Measurements from ENCODE around the gene MAGEH1. TPM values are rescaled to one million over a fixed set of nuclear protein-coding genes. Genes with fewer than 3 reads are reported as not detected.
A peak's percentile ranks its signal among the peaks of the same experiment; 100 is the strongest.

The MAGEH1 gene
- total and polyA plus RNA-seq, 4 donors: 6.0 to 18.0 (median 11.4) TPM

GRCh38 chrX:55450259-55450658 lies 1.7 kb upstream of the MAGEH1 start:
- H3K4me3 ChIP-seq (ENCODE audit: low read depth in 1 of 3, low read length in 3 of 3): no peak overlapping the region
- H3K9me3 ChIP-seq (ENCODE audit: control insufficient read depth in 4 of 4, low read length in 3 of 4): no peaks in the 10 kb centered on the region
- WGBS: 16% methylated on average over 5 of the region's 5 CpGs
- H3K27ac ChIP-seq (ENCODE audit: low read depth in 1 of 2, low read length in 2 of 2): no peak overlapping the region
- H3K9ac ChIP-seq (ENCODE audit: low read depth in 1 of 2, low read length in 2 of 2): no peak overlapping the region
- H3K27me3 ChIP-seq (ENCODE audit: control insufficient read depth in 4 of 4, insufficient read depth in 4 of 4, low read length in 3 of 4): no peaks in the 10 kb centered on the region
- no peaks in the 10 kb centered on the region for H3K36me3 ChIP-seq (ENCODE audit: control insufficient read depth in 4 of 4, insufficient read depth in 3 of 4, low read depth in 1 of 4, low read length in 3 of 4)
- H3K4me1 ChIP-seq (ENCODE audit: control insufficient read depth in 4 of 4, insufficient read depth in 4 of 4, low read length in 3 of 4): peaks cover 0 to 15% (median 8%) of the 10 kb centered on the region in 4 donors
- TF ChIP-seq MAX (IDR thresholded peaks at IDR 0.05): no peak
- TF ChIP-seq RAD21 (IDR thresholded peaks at IDR 0.05): peak; percentile 65 to 67
- no peak for DNase-seq (ENCODE audit: low spot score)

GRCh38 chrX:55451141-55451540 lies 786 bp upstream of the MAGEH1 start:
- Histone ChIP-seq H3K4me1 (ENCODE audit: control insufficient read depth in 4 of 4, insufficient read depth in 4 of 4, low read length in 3 of 4) (peaks cover 0 to 15% (median 8%) of the 10 kb centered on the region in 4 donors), H3K36me3 (ENCODE audit: control insufficient read depth in 4 of 4, insufficient read depth in 3 of 4, low read depth in 1 of 4, low read length in 3 of 4) (no peaks in the 10 kb centered on the region), H3K27me3 (ENCODE audit: control insufficient read depth in 4 of 4, insufficient read depth in 4 of 4, low read length in 3 of 4) (no peaks in the 10 kb centered on the region), H3K9me3 (ENCODE audit: control insufficient read depth in 4 of 4, low read length in 3 of 4) (no peaks in the 10 kb centered on the region), H3K9ac (ENCODE audit: low read depth in 1 of 2, low read length in 2 of 2) (no peak overlapping the region), H3K27ac (ENCODE audit: low read depth in 1 of 2, low read length in 2 of 2) (peak overlapping the region in 1 of 2 donors; percentile 27), H3K4me3 (ENCODE audit: low read depth in 1 of 3, low read length in 3 of 3) (peak overlapping the region in 2 of 3 donors; percentile 73 to 88)
- no peak for DNase-seq (ENCODE audit: low spot score)
- no peak for TF ChIP-seq JUND (IDR thresholded peaks at IDR 0.05)
- TF ChIP-seq ZBTB33 (IDR thresholded peaks at IDR 0.05): no peak
- TF ChIP-seq RAD21 (IDR thresholded peaks at IDR 0.05): no peak
- no peak for TF ChIP-seq RXRA (IDR thresholded peaks at IDR 0.05)
- no peak for TF ChIP-seq HNF4A (conservative IDR thresholded peaks at IDR 0.05)
- no peak for TF ChIP-seq GABPA (IDR thresholded peaks at IDR 0.05 in 1 of 2, conservative IDR thresholded peaks at IDR 0.05 in 1 of 2)
- no peak for TF ChIP-seq FOXA2 (IDR thresholded peaks at IDR 0.05)
- TF ChIP-seq TAF1 (conservative IDR thresholded peaks at IDR 0.05): no peak
- no peak for TF ChIP-seq FOXA1 (IDR thresholded peaks at IDR 0.05)
- TF ChIP-seq YY1 (IDR thresholded peaks at IDR 0.05): no peak
- TF ChIP-seq CTCF (IDR thresholded peaks at IDR 0.05; ENCODE audit: low read depth, low read length, missing input control): no peak
- no peak for TF ChIP-seq SP1 (IDR thresholded peaks at IDR 0.05)
- TF ChIP-seq REST (IDR thresholded peaks at IDR 0.05): no peak
- no peak for TF ChIP-seq HNF4G (IDR thresholded peaks at IDR 0.05)
- no peak for TF ChIP-seq NR2F2 (IDR thresholded peaks at IDR 0.05)
- TF ChIP-seq MAX (IDR thresholded peaks at IDR 0.05): no peak
- no peak for TF ChIP-seq EGR1 (IDR thresholded peaks at IDR 0.05; ENCODE audit: low read depth in 2 of 2)
- no peak for TF ChIP-seq ATF3 (IDR thresholded peaks at IDR 0.05)
- WGBS: 35% methylated on average over 2 of the region's 2 CpGs

Measured in liver (tissue), 9 donors.